Measurements from ENCODE around the gene SND1.

DNA sequence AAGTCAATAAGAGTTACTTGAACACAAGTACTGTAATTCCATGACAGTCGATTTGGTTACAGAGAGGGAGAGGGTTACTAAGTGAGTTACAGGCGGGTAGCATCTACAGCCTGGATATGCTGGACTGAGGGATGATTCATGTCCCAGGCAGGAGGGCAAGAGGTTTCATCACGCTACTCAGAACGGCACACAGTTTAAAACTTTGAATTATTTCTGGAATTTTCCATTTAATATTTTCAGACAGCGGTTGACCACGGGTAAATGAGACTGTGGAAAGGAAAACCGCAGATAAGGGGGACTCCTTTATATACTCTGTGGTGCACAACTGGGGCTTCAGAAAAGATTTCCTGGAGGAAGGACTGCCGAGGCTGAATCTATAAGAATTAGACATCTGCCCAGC is 404.9 kb downstream of the SND1 start:
- TF ChIP-seq POLR2A (IDR thresholded peaks at IDR 0.05; ENCODE audit: low read length) = no peak
- TF ChIP-seq GATA1 (IDR thresholded peaks at IDR 0.05; ENCODE audit: low read depth, low read length) = no peak

Measured in erythroblast (primary cell).